HG03378 (cell line): ENCODE results near the gene OLFM3.

Experiments used
- ATAC-seq: cut with Tn5 transposase; IDR thresholded peaks from one replicate; pipeline ENCODE4 v1.9.1; 2021; ENCODE audit warnings: mild to moderate bottlenecking, moderate library complexity; ENCODE audit not compliant: unreplicated experiment

Gene OLFM3

GRCh38 chr1:101945884-101946283, 50.8 kb downstream of the OLFM3 start:
- no peak for ATAC-seq

- ATAC-seq = no peak
Observed at GRCh38 chr1:101943237-101943636, 53.5 kb downstream of the OLFM3 start.

GRCh38 chr1:101942516-101943193, 54.1 kb downstream of the OLFM3 start:
- ATAC-seq = no peak

DNA sequence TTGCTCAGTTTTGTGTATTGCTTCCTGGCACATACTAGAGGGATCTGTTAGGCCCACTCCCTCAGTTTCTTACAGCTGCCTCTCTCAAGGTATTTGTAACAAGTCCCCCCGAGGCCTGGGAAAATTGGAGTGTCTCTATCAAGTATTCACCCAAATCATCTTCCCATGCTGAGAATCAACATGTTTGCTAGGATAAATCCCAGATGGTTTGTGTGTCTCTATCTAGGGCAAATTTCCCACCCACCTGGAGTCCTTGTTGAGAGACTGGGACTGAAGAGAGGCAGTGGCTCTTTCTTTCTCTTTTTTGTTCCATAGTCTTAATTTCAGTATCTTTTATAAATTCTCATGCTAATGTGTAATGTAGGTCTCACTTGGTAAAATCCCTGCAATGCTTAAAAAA, 58.0 kb downstream of the OLFM3 start:
- no peak for ATAC-seq

DNA sequence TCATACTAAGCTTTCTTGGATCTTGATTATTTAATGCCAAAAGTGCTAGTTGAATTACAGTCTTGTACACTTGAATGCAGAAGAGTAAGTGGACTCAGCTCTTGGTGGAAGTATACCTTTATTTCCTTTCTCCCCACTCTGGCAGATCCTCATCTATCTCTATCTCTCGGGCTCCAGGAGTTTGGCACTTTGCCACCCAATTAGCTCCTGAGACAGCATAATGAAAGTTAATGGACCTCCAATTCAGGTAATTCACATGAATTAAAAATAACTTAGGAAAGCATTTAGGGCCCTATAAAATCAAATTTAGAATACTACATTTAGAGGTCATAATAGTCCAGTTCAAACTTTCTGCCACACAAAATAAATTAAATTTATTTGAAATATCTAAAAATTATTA, 67.4 kb downstream of the OLFM3 start:
- no peak for ATAC-seq

GRCh38 chr1:101928829-101929228, 67.9 kb downstream of the OLFM3 start:
- ATAC-seq = no peak

GRCh38 chr1:101924700-101925099, 72.0 kb downstream of the OLFM3 start:
- no peak for ATAC-seq

DNA sequence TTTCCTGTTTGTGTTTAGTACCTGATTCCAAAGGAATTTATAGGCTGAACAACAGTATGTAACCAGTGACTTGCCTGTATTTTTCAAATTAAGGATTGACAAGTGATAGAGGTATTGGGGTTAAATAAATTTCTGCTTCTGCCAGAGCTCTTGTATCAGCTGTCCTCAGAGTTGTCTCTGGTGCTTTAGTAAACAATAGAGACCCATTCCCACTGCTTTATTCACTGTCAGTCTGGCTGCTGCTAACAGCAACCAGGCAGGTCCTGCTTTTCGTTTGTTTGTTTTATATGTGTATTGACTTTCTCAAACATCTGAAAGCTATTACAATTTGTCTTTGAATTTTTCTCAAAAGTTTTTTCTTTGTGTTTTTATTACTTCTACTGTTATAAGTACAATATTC, 76.1 kb downstream of the OLFM3 start:
- no peak for ATAC-seq

GRCh38 chr1:101918277-101918676, 78.4 kb downstream of the OLFM3 start:
- no peak for ATAC-seq

DNA sequence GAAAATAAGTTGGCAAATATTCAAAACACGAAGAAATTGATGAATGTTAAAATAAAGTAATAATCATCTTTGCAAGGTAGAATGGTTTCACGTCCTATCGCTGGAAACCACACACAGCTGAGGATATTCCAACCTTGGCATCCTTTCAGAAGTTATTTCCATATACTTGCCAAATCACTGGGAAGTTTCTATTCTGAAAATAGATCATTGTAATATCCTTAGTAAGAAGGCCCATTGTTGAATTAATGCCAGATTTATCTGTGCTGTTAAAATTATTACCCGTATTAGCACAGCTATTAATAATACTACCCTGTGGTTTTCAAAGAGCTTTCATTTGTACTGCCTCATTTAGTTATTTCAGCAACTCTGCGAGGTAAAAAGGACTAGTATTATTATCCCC, 81.1 kb downstream of the OLFM3 start:
- ATAC-seq = no peak

DNA sequence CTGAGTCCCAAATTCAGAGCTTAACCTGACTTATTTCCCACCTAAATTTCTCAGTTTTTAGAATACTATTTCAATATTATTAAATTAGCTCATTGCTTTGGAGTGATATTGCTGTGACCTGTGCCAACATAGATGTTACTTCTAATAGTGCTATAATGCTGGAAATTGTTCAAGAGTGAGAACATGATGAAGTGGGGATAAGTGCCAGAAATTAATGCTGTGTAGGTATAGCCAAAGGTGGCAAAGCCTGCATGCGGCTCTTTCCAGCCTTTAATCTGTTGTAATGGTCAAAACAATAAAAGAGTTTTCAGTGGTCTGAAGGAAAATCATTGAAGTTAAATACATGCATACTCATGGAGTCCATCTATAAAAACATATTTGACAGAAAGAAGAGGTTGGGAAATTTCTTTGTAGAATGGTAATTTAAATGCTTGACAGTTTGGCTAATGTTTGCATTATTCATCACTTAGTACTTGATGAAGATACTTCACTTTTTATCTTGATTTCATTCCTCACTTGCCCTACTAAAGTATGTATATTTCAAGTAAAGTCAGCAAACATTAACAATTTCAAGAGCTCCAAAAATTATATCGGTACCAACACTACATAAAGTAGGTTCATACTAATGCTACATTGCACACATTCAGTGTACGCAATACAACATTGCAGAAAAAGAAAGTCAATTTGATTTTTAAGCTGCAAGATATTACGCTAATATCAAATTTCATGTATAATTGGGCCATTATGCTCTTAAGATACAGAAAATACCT, 82.1 kb downstream of the OLFM3 start:
- no peak for ATAC-seq

DNA sequence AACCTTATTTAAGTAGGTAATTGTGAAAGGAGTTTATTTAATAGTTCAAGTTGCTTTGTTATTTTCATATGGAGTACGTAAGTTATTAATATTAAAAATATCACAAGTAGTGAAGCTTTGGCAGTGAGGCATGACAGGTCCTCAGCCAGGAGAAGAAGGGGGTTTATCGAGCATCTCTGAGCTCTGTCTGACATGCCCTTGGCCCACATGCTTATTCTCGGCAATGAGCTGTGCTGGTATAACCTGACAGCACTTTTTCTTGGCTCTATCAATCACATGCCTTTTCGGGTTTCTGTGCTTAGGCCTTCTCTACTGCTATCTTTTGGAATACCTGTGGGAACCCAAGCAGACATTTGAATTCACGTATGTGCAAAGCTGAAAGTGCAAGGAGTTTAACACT, 84.8 kb downstream of the OLFM3 start:
- no peak for ATAC-seq

DNA sequence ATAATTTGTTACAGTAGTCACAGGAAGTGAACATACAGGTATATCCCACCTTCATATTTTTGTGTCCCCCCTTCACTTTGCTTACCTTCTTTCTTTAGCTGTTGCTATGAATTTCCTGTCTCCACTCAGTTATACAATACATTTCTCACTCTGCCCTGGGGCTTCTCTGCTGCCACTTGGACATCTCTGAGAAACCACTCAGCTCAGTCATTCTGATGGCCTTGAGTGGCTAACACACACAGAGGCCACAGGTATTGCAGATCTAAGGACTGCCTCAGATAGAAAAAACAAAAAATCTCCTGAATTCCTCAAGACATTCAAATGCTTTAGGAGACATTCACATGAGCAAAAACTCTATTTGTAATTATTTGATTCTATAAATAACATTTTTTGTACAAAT, 87.7 kb downstream of the OLFM3 start:
- ATAC-seq = no peak

DNA sequence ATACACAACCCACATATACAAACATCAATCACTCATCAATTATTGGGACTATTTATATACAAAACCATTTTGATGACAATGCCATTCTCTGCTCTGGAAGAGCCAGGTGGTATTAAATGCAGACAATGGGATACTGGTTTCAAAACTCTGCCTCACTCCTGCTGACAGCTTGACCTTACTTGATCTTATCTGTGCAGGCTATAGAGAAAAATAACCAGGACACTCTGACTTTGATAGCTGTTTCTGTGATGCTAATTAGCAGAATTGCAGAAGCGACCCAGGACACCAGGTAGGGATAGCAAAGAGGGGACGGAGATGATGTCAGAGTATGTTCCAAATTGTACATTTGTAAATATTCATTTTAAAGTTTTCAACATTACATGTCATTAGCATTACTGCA, 89.5 kb downstream of the OLFM3 start:
- ATAC-seq = no peak

- no peak for ATAC-seq
Observed at GRCh38 chr1:101905283-101905835, 91.4 kb downstream of the OLFM3 start.

DNA sequence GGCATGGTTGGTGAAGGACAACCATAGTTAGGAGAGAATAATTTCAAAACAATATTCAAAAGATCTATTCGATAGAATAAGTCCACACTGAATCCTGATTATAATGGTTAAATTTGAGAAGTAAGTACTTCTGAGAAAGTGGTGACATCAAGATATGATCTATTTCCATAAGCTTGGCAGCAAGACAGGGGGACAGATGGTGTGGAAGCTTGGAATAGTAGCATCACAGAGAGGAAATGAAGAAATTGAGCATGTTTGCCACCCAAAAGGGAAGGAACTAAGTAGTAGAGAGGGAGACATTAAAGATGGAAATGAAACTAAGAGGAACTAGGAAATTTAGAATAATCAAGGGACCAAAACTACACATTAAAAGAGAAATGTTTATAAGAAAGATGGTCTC, 94.5 kb downstream of the OLFM3 start:
- no peak for ATAC-seq

- no peak for ATAC-seq
Observed at GRCh38 chr1:101898137-101898536, 98.6 kb downstream of the OLFM3 start.

GRCh38 chr1:101884621-101885020, 112.1 kb downstream of the OLFM3 start:
- ATAC-seq = no peak

- ATAC-seq = no peak
Observed at GRCh38 chr1:101875891-101876290, 120.8 kb downstream of the OLFM3 start.

DNA sequence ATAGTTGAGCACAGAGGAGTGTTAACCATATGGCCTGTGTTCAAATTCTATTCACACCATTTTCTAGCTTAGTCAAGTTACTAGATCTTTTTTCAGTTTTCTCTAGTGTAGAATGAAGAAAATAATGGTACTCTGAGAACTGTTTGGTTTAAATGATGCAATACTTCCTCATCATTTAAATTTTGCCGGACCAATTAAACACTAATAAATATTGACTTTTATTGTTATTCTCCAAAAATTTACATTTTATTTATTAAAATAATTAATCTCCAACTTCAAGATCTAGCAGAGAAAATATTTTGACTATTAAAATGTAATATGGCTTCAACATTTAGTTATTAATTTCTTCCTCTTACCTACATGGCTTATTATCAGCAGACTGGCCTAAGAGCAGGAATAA, 123.1 kb downstream of the OLFM3 start:
- no peak for ATAC-seq

- no peak for ATAC-seq
Observed at GRCh38 chr1:101859941-101860340, 136.8 kb downstream of the OLFM3 start.

DNA sequence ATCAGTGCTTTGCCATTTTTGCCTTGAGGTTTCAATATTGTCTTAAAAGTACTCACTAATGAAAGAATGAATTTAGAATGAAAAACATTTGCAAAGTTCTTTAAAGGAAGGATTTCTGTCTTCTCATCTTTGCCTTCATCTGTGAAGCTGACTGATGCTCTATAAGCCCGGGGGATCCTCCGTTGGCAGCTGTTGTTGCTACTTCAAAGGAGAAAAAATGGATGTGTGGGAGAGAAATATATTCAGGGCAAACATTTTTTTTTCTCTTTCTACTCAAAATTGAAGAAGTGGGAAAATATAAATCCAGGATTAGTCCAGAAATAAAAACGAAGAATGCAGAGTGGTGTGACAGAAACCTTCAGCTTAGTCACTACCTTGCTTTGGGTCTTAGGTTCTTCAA, 142.5 kb downstream of the OLFM3 start:
- no peak for ATAC-seq
